ENCODE measurements around the gene GNAT2. TPM values are rescaled to one million over a fixed set of nuclear protein-coding genes. Genes with fewer than 3 reads are reported as not detected.

Gene GNAT2
- total RNA-seq: not detected in 2 replicates

DNA sequence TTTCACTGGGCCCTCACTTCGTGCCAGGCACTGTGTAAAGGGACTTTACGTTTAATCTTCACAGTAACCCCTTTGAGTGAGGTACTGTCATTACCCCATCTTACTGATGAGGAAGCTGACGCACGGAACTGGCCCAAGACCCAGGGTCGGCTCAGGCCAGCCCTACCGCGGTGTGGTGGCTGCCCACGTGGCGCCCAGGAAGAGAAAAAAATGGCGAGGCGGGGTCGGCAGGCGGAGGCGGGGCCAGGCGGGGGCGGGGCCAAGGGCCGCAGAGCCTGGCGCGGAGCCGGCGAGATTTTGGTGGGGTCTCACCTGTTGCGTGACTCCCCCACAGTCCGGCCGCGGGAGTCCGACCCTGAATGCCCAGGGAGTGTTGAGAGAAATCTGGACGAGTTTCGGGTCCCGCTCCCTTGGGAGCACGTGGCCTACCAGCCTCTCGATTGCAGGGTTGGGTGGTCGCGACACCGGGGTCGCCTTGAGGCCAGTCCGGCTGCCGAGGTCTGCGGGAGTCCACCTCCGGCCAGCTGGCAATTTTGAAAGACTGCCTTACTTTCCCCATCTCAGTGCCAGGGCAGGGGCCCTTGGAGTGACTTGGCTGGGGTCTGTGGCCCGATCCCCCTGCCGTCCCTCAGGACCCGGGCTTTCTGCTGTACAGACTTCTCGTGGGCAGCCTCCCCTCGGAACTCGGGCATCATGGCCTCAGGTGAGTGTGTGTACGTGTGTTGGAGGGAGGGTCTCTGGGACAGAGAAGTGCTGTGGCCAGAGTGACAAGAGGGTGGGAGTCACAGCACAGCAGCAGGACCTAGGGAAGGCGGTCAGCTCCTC lies at the start of gene GNAT2, which contains the start of gene AMPD2:
GNAT2 (minus strand) TSS at position 41 of the 825 bp plus-strand sequence. CDS start 6,746 bp downstream, outside the sequence.
AMPD2 (plus strand) TSS at position 262 of the 825 bp plus-strand sequence. CDS start 1,339 bp downstream, outside the sequence.

DNA sequence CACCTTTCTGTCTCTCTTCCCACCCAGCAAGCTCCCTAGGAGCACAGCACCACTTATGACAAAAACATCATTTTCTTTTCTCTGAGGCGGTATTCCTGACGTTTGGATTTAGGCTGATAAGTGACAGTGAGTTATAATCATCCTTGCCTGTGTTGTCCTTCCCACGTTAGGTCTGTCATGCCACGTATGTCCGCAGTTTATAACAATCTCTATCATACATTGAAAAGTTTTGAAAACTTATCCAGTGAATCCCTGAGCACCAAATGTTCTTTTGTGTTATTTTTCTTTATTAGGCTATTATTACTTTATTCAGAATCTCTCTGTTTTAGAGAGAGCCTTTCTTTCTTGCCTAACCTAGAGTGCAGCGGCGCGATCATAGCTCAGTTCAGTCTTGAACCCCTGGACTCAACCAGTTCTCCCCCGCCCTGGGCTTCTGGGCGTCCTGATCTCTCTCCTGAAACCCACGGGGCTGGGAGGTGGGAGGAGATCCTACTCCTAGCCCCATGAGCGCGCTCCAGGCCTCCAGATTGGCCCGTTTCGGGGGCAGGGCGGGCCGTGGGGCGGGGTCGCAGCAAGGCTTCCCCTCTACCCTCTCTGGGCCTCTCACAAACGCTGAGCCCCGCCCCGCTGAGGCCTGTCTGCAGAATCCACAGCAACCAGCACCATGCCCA lies 48.2 kb upstream of the GNAT2 start, which contains the start of gene GSTM2:
GSTM2 (plus strand) TSS at position 606 of the 671 bp plus-strand sequence; CDS start at position 665, 59 bp downstream.

DNA sequence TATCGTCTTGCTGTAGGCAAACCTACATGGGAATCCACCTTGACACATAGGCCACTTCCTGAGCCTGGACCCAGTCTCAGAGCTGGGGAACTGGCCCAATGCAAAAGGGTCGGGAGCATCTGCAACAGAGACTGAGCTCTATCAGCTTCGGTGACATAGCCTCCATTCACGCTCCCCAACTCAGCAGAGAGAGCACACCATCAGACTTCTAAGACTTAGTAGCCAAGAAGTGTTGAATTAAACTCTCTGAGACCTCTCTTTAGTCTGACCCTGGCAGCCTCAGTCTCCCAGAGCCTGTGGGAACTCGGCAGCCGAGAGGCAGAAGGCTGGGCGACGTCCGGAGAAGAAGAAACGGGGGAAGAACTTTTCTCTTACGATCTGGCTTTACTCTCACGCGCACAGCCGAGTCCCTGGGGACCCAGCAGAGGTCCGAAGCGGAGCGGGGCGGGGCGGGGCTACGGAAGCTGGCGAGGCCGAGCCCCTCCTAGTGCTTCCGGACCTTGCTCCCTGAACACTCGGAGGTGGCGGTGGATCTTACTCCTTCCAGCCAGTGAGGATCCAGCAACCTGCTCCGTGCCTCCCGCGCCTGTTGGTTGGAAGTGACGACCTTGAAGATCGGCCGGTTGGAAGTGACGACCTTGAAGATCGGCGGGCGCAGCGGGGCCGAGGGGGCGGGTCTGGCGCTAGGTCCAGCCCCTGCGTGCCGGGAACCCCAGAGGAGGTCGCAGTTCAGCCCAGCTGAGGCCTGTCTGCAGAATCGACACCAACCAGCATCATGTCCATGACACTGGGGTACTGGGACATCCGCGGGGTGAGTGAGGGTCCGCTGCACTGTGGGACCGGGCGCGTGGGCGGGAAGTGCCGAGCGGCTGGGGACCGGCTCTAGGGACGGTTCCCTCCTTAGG lies 36.5 kb upstream of the GNAT2 start, which contains the start of gene GSTM4:
GSTM4 (plus strand) TSS at position 485 of the 905 bp plus-strand sequence; CDS start at position 776, 291 bp downstream.

Small RNA genes within 50 kb of the gene (small RNA-seq; reads per million reads assigned to genes)
- gene RNU6V: 12.1 reads per million, percentile 96 among the genes with 10 or more reads in this experiment

Other genes with a start within 250 kb of the GNAT2 start
- 1.1 and 1.2 TPM in 2 replicates for gene SORT1, start 221.7 kb downstream of the GNAT2 start, total RNA-seq
- 54.5 and 64.3 TPM in 2 replicates for gene PSMA5, start 193.2 kb downstream of the GNAT2 start, total RNA-seq
- 2.0 and 5.5 TPM in 2 replicates for gene SYPL2, start 153.1 kb downstream of the GNAT2 start, total RNA-seq
- gene ATXN7L2, start 135.7 kb downstream of the GNAT2 start, total RNA-seq: 2.7 and 5.9 TPM in 2 replicates
- gene CYB561D1, start 125.5 kb downstream of the GNAT2 start, total RNA-seq: 4.5 and 4.8 TPM in 2 replicates
- gene AMIGO1, start 109.9 kb downstream of the GNAT2 start, total RNA-seq: 0.39 and 0.73 TPM in 2 replicates
- gene GPR61, start 79.7 kb downstream of the GNAT2 start, total RNA-seq: under 0.01 and 0.39 TPM in 2 replicates
- 14.0 and 16.6 TPM in 2 replicates for gene GNAI3, start 71.0 kb downstream of the GNAT2 start, total RNA-seq
- gene AMPD2, start 221 bp upstream of the GNAT2 start, total RNA-seq: 59.5 and 63.7 TPM in 2 replicates
- 5.9 and 10.2 TPM in 2 replicates for gene GSTM4, start 36.5 kb upstream of the GNAT2 start, total RNA-seq
- gene GSTM2, start 48.4 kb upstream of the GNAT2 start, total RNA-seq: 10.2 and 18.0 TPM in 2 replicates
- 13.7 and 16.2 TPM in 2 replicates for gene GSTM1, start 68.2 kb upstream of the GNAT2 start, total RNA-seq
- gene GSTM5, start 92.6 kb upstream of the GNAT2 start, total RNA-seq: 2.0 and 4.4 TPM in 2 replicates
- 37.1 and 37.5 TPM in 2 replicates for gene GSTM3, start 121.4 kb upstream of the GNAT2 start, total RNA-seq
- not detected in 2 replicates for gene EPS8L3, start 144.3 kb upstream of the GNAT2 start, total RNA-seq